Esophagus muscularis mucosa (tissue), 4 donors: ENCODE results near the gene PHKA2. TPM values are rescaled to one million over a fixed set of nuclear protein-coding genes. Genes with fewer than 3 reads are reported as not detected.
"Not testable (repeated sequence)": the region's sequence is repeated elsewhere in the genome, so short reads cannot be mapped to it uniquely, and the experiment has no call there.

ENCODE experiments used
- DNase-seq: peaks from one replicate; pipeline ENCODE4 v3.0.0-alpha.2; 2017; ENCODE audit errors: extremely low spot score
- H3K27ac ChIP-seq, 4 donors: fragments of 200-600 bp; sonication (generic); replicated peaks in 1 of 4; 1 replicate in 3 of 4; 2 replicates in 1 of 4; pipeline ENCODE4 v1.5.1; 2016 to 2019; ENCODE audit warnings: mild to moderate bottlenecking in 1 of 4
- H3K27me3 ChIP-seq, 4 donors: fragments of 200-600 bp; sonication (generic); one replicate each; pipeline versions ENCODE4 v1.5.1 to v1.6.0; 2016 to 2019
- H3K36me3 ChIP-seq, 4 donors: fragments of 200-600 bp; sonication (generic); one replicate each; pipeline ENCODE4 v1.5.1; 2016 to 2019
- H3K4me1 ChIP-seq, 4 donors: fragments of 200-600 bp; sonication (generic); one replicate each; pipeline ENCODE4 v1.5.1; 2016 to 2019
- H3K4me3 ChIP-seq, 4 donors: fragments of 200-600 bp; sonication (generic); 1 replicate in 2 of 4; 2 replicates in 2 of 4; pipeline ENCODE4 v1.5.1; 2016 to 2019; ENCODE audit warnings: mild to moderate bottlenecking in 4 of 4, moderate library complexity in 1 of 4
- H3K9me3 ChIP-seq, 4 donors: fragments of 200-600 bp; sonication (generic); 1 replicate in 3 of 4; 2 replicates in 1 of 4; pipeline ENCODE4 v1.5.1; 2016 to 2019
- CTCF ChIP-seq, 3 experiments: fragments of 200-600 bp in 2 of 3; fragments of 450-650 bp in 1 of 3; sonication (generic) in 2 of 3; IDR thresholded peaks; one replicate each; pipeline ENCODE4 v1.5.1; 2017 to 2019; ENCODE audit warnings: antibody characterized with exemption in 3 of 3, mild to moderate bottlenecking in 2 of 3, moderate library complexity in 1 of 3
- EP300 ChIP-seq: sonication (generic); formaldehyde crosslinking; IDR thresholded peaks from one replicate; pipeline ENCODE4 v1.6.1; 2017; ENCODE audit warnings: antibody characterized with exemption
- POLR2A ChIP-seq: fragments of 450-650 bp; IDR thresholded peaks from one replicate; pipeline ENCODE4 v1.6.1; 2017; ENCODE audit warnings: antibody characterized with exemption, moderate library complexity, mild to moderate bottlenecking, low read depth
- POLR2AphosphoS5 ChIP-seq, 2 donors: sonication (generic); formaldehyde crosslinking; IDR thresholded peaks; one replicate each; pipeline ENCODE4 v1.6.1; 2017; ENCODE audit warnings: antibody characterized with exemption in 2 of 2
- WGBS: methylation state at CpG from one replicate; pipeline ENCODE4 v1.1.5; 2018; 5-methylcytosine and 5-hydroxymethylcytosine counted together
- intact Hi-C: fragments of 100-400 bp; cut with DNase I; formaldehyde crosslinking; loops from one replicate; pipeline ENCODE4 v1.15.1; 2023
- total RNA-seq, 4 donors: library from RNA; depleted of rRNA; stranded (reverse); fragments of >200 nt; gene quantifications; one replicate each; pipeline versions ENCODE4 v1.1.0 to v1.2.1, GENCODE V29; 2016

Gene PHKA2
- total RNA-seq, 4 donors from 2014 or later, result 9.8 to 20.7 (median 15.4) TPM

- Histone ChIP-seq H3K9me3 (no peaks in the 10 kb centered on the region), H3K27me3 (no peaks in the 10 kb centered on the region), H3K36me3 (no peaks in the 10 kb centered on the region), H3K27ac (no peak overlapping the region), H3K4me1 (no peaks in the 10 kb centered on the region), H3K4me3 (no peak overlapping the region)
- intact Hi-C loops, result no loop called here
- WGBS, result 87% methylated on average over 2 of the region's 2 CpGs
- TF ChIP-seq POLR2AphosphoS5 (IDR thresholded peaks at IDR 0.05) (no peak), POLR2A (no peak), EP300 (no peak), CTCF (IDR thresholded peaks at IDR 0.05) (no peak)
- no peak for DNase-seq
Observed at GRCh38 chrX:19019996-19020395, 36.1 kb upstream of the PHKA2 start.

- TF ChIP-seq CTCF (IDR thresholded peaks at IDR 0.05) (peak in 2 of 3 experiments; percentile 14 to 27), EP300 (no peak), POLR2A (no peak), POLR2AphosphoS5 (IDR thresholded peaks at IDR 0.05) (no peak)
- Histone ChIP-seq H3K4me3 (no peak overlapping the region), H3K9me3 (no peaks in the 10 kb centered on the region), H3K27me3 (no peaks in the 10 kb centered on the region), H3K4me1 (no peaks in the 10 kb centered on the region), H3K27ac (no peak overlapping the region), H3K36me3 (no peaks in the 10 kb centered on the region)
- DNase-seq, result no peak
- 42% methylated on average over 3 of the region's 3 CpGs for WGBS
- intact Hi-C loops, result no loop called here
Observed at GRCh38 chrX:19017271-19017670, 33.4 kb upstream of the PHKA2 start.

- H3K36me3 ChIP-seq, H3K27ac ChIP-seq, intact Hi-C loops, H3K4me3 ChIP-seq, H3K27me3 ChIP-seq, H3K9me3 ChIP-seq, H3K4me1 ChIP-seq, DNase-seq: not testable (repeated sequence)
- 86% methylated on average over 8 of the region's 8 CpGs for WGBS
Observed at GRCh38 chrX:19016614-19017013, 32.7 kb upstream of the PHKA2 start.

GRCh38 chrX:19007868-19008267 lies 24.0 kb upstream of the PHKA2 start:
- no peaks in the 10 kb centered on the region for H3K4me1 ChIP-seq
- WGBS, result 95% methylated on average over 4 of the region's 4 CpGs
- TF ChIP-seq POLR2AphosphoS5 (IDR thresholded peaks at IDR 0.05), result no peak
- TF ChIP-seq CTCF (IDR thresholded peaks at IDR 0.05), result no peak
- no peak for TF ChIP-seq POLR2A
- TF ChIP-seq EP300, result no peak
- no peaks in the 10 kb centered on the region for H3K9me3 ChIP-seq
- H3K27ac ChIP-seq, result no peak overlapping the region
- no peaks in the 10 kb centered on the region for H3K36me3 ChIP-seq
- H3K27me3 ChIP-seq, result no peaks in the 10 kb centered on the region
- DNase-seq, result no peak
- H3K4me3 ChIP-seq, result no peak overlapping the region
- intact Hi-C loops, result no loop called here

- no peak for DNase-seq
- intact Hi-C loops, result no loop called here
- H3K27me3 ChIP-seq, result no peaks in the 10 kb centered on the region
- no peak overlapping the region for H3K27ac ChIP-seq
- H3K4me3 ChIP-seq, result no peak overlapping the region
- TF ChIP-seq POLR2A (no peak), POLR2AphosphoS5 (IDR thresholded peaks at IDR 0.05) (no peak), CTCF (IDR thresholded peaks at IDR 0.05) (no peak), EP300 (no peak)
- no peaks in the 10 kb centered on the region for H3K4me1 ChIP-seq
- WGBS, result 84% methylated on average over 7 of the region's 7 CpGs
- no peaks in the 10 kb centered on the region for H3K9me3 ChIP-seq
- no peaks in the 10 kb centered on the region for H3K36me3 ChIP-seq
Observed at GRCh38 chrX:19007011-19007410, 23.1 kb upstream of the PHKA2 start.
